HPDE6-E6E7 (cell line): ENCODE measurements around the gene CD177.
"Not testable (repeated sequence)": the region's sequence is repeated elsewhere in the genome, so short reads cannot be mapped to it uniquely, and the experiment has no call there.

Experiments
- DNase-seq: peaks from one replicate; pipeline ENCODE4 v3.0.0; 2011; ENCODE audit warnings: missing footprints; ENCODE audit errors: extremely low spot score

The CD177 gene

GRCh38 chr19:43353606-43354304 is at the start of gene CD177:
CD177 (plus strand) TSS chr19:43353686; CDS start chr19:43353715, 29 bp downstream.
- DNase-seq, result no peak

DNA sequence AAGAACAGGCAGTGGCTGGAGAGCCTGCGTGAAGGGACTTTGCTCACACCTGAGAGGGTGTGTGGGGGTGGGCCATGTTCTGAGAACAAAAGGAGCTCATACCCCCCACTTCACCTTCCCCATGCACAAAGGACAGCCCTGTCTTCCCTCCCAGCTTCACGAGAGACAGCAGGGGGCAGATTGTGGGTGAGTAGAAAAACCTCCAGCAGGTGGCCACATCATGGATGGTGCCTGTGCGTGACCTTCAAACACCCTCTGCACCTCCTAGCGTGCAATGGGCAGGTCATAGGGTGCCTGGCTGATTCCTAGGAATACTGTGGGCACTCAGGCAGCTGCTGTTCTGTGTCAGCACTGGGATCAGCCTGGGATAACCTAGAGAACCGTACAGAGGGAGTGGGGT is 47.8 kb upstream of the CD177 start:
- no peak for DNase-seq

GRCh38 chr19:43306097-43306496 is 47.4 kb upstream of the CD177 start:
- DNase-seq, result no peak

GRCh38 chr19:43308244-43308815 is 45.2 kb upstream of the CD177 start:
- DNase-seq, result no peak

DNA sequence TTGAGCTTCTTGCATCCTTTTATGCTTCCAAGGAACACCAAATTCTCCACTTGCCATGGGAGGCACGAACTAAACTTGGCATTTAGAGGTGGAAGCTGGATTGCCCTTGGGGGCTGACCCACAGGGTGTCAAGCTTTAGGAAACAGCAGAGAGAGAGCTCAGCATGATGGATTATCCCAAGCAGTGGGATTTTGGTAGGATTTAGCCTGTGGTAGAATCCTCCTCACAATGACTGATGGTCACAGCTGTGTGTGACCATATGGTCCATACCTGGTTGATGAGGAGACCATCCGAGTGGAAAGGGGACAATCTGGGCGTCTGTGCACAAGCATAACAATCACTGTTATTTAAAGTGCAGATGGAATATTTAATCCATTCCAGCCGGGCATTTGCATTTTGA is 44.0 kb upstream of the CD177 start:
- DNase-seq, result no peak

DNA sequence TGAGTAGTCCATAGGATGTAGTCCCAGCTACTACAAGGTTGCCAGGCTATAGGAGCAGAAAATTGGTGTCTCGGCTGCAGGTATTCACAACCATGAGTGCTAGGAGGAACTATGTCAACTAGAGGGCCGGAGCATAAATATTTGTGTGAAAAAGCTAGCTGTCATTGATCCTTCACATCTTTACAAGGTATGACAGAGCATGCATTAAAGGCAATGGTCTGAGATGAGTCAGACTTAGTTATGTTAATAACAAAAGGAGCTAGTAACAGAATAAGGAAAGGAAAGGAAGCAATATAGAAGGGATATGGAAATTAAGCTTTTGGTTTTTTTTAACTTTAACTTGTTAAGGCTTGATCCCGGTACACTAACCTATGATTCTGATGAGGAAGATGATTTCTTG is 43.3 kb upstream of the CD177 start:
- no peak for DNase-seq

GRCh38 chr19:43311256-43311655 is 42.2 kb upstream of the CD177 start:
- DNase-seq, result no peak

- DNase-seq, result no peak
Measured at GRCh38 chr19:43311706-43312105, 41.8 kb upstream of the CD177 start.

- no peak for DNase-seq
Measured at GRCh38 chr19:43313711-43314495, 39.6 kb upstream of the CD177 start.

GRCh38 chr19:43315851-43316250 is 37.6 kb upstream of the CD177 start:
- no peak for DNase-seq

DNA sequence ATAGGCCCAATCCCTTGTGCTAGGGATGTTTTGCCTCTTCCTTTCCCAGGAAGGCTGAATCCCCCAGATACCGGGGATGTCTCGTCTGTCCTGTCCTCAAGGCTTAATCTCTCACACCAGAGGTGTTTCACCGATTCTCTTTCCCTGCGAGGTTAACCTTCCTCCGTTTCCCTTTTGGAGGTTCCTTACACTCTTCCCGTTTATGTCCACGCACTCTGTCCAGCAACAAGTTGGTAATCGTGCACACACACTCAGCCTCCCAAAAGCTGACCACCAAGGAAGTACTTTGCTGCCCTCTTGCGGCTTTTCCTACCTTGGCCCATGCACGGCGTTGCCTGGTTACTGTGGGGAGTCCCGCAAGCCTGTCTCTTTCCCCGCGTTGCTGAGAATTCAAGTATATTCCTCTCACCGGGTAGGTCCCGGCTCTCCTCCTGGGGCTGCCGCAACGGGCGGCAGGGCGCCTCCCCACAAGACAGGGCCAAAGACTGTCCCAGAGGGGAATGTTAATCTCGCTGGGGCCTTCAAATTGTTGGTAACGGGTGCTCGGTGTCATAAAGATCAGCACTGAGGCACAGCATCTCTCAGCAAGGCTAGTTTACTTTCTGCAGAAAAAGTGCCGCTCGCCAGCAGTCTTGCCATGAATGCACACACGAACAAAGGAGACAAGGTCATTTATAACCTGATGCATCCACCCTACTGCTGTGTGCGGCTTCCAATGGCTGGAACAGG is 36.7 kb upstream of the CD177 start:
- DNase-seq, result peak; percentile 21

DNA sequence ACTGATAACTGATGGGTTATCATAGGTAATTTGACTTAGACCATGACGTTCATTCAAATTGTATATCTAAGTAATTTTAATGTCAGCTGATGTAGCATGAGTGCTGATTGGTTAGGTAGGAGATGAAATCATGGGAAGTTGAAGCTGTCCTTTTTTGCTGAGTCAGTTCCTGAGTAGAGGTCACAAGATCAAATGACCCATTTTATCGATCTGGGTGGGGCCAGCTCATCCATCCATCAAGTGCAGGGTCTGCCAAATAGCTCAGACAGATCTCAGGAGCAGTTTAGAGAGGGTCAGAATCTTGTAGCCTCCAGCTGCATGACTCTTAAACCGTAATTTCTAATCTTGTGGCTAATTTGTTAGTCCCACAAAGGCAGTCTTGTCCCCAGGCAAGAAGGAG is 35.3 kb upstream of the CD177 start:
- no peak for DNase-seq

- no peak for DNase-seq
Measured at GRCh38 chr19:43318796-43319314, 34.6 kb upstream of the CD177 start.

- DNase-seq, result no peak
Measured at GRCh38 chr19:43320546-43320945, 32.9 kb upstream of the CD177 start.

DNA sequence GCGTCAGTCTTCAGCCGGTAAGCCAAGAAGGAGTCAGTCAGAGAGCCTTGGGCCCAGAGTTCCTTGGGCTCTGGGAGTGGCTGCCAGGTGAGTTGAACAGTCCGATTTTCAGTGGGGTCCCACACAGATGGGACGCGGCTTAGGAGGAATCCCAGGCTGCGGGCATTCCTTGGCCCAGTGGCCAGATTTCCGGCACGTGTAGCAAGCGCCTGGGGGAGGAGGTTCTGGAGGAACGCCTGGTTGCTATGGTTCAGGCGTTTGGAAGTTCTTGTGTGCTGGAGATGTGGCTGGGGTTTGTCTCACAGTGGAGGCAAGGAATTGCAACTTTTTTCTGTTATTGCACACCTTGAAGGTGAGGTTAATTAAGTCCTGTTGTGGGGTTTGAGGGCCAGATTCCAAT is 26.7 kb upstream of the CD177 start:
- not testable (repeated sequence) for DNase-seq

DNA sequence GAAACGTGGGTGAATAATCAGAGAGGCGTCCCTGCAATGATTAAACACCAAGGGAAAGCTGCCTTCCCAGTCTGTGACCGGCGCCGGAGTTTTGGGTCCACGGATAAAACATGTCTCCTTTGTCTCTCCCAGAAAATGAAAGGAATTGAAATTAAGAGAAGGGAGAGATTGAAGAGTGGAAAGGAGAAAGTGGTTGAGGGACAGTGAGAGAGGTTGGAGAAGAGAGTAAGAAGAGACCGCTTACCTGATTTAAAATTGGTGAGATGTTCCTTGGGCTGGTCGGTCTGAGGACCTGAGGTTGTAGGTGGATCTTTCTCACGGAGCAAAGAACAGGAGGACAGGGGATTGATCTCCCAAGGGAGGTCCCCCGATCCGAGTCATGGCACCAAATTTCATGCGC is 24.9 kb upstream of the CD177 start:
- not testable (repeated sequence) for DNase-seq

DNA sequence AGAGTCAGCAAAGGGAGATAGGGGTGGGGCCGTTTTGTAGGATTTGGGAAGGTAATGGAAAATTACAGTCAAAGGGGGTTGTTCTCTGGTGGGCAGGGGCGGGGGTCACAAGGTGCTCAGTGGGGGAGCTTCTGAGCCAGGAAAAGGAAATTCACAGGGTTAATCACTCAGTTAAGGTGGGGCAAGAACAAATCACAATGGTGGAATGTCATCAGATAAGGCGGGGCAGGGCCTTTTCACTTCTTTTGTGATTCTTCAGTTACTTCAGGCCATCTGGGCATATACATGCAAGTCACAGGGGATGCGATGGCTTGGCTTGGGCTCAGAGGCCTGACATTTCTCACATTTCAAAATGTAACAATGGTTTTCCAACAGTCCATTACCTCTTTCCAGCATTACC is 24.4 kb upstream of the CD177 start:
- DNase-seq, result not testable (repeated sequence)

DNA sequence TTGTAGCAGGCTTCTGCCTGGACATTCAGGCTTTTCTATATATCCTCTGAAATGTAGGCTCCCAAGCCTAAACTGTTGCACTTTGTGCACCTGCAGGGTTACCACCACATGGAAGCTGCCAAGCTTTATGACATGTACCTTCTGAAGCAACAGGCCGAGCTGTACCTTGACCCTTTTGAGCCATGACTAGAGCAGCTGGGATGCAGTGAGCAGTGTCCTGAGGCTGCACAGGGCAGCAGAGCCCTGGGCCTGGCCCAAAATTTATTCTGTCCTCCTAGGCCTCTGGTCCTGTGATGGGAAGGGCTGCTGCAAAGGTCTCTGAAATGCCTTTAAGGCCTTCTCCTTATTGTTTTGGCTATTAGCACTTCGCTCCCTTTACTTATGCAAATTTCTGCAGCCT is 23.5 kb upstream of the CD177 start:
- DNase-seq, result no peak

GRCh38 chr19:43330726-43331434 is 22.6 kb upstream of the CD177 start:
- no peak for DNase-seq

- no peak for DNase-seq
Measured at GRCh38 chr19:43331435-43332010, 22.0 kb upstream of the CD177 start.
